Natural killer cell (primary cell): ENCODE measurements around the gene NPNT. TPM values are rescaled to one million over a fixed set of nuclear protein-coding genes. Genes with fewer than 3 reads are reported as not detected.

Experiments used
- ATAC-seq, 3 donors: fragments of 150-1000 bp in 2 of 3; fragments of 200-7000 bp in 1 of 3; cut with Tn5 transposase; 1 replicate in 1 of 3; 2 replicates in 2 of 3; pipeline ENCODE4 v1.10.0; 2021; ENCODE audit warnings: mild to moderate bottlenecking in 2 of 3, moderate library complexity in 2 of 3
- DNase-seq, 2 donors: peaks; one replicate each; pipeline versions ENCODE4 v3.0.0 to v3.0.0-alpha.2; 2013 to 2021; ENCODE audit warnings: mixed read lengths in 1 of 2
- H3K27ac ChIP-seq: one replicate; pipeline ENCODE4 v1.5.1; 2013; ENCODE audit warnings: mild to moderate bottlenecking, low read length
- H3K27me3 ChIP-seq: one replicate; pipeline ENCODE4 v1.6.1; 2013; ENCODE audit warnings: low read length; ENCODE audit not compliant: control insufficient read depth, insufficient read depth
- H3K36me3 ChIP-seq: one replicate; pipeline ENCODE4 v1.6.1; 2013; ENCODE audit warnings: low read length; ENCODE audit not compliant: control insufficient read depth, insufficient read depth
- H3K4me1 ChIP-seq: one replicate; pipeline ENCODE4 v1.6.1; 2013; ENCODE audit warnings: low read length; ENCODE audit not compliant: control insufficient read depth, insufficient read depth
- H3K4me3 ChIP-seq: one replicate; pipeline ENCODE4 v1.5.1; 2013; ENCODE audit warnings: low read length
- H3K9me3 ChIP-seq: one replicate; pipeline ENCODE4 v1.6.1; 2013; ENCODE audit warnings: low read length; ENCODE audit not compliant: control insufficient read depth, insufficient read depth
- H3K27ac Mint-ChIP-seq, 2 donors: one replicate each; pipeline ENCODE4 v1.8.0; 2022; ENCODE audit warnings: mild to moderate bottlenecking in 2 of 2, mixed read lengths in 2 of 2, moderate library complexity in 1 of 2
- H3K27me3 Mint-ChIP-seq, 2 donors: one replicate each; pipeline ENCODE4 v1.8.0; 2022; ENCODE audit warnings: low read depth in 2 of 2, mixed read lengths in 2 of 2
- H3K36me3 Mint-ChIP-seq: one replicate; pipeline ENCODE4 v1.8.0; 2022; ENCODE audit warnings: mixed read lengths
- H3K4me1 Mint-ChIP-seq, 2 donors: one replicate each; pipeline ENCODE4 v1.8.0; 2022; ENCODE audit warnings: mixed read lengths in 2 of 2
- H3K4me3 Mint-ChIP-seq: one replicate; pipeline ENCODE4 v1.8.0; 2022; ENCODE audit warnings: mild to moderate bottlenecking, moderate library complexity, mixed read lengths
- H3K9me3 Mint-ChIP-seq, 2 donors: one replicate each; pipeline ENCODE4 v1.8.0; 2022; ENCODE audit warnings: mixed read lengths in 2 of 2
- CTCF ChIP-seq: fragments of 200-600 bp; IDR thresholded peaks from one replicate; pipeline ENCODE4 v1.8.0; 2022; ENCODE audit warnings: antibody characterized with exemption
- WGBS: methylation state at CpG from one replicate; pipeline ENCODE4 v1.1.7; 2013; ENCODE audit warnings: missing lambda C conversion rate; ENCODE audit not compliant: insufficient coverage; 5-methylcytosine and 5-hydroxymethylcytosine counted together
- intact Hi-C: fragments of 100-400 bp; cut with micrococcal nuclease; formaldehyde crosslinking; loops from one replicate; pipeline ENCODE4 v1.14.2; 2022
- total RNA-seq, 4 donors: library from RNA; stranded (reverse); fragments of 120-200 nt in 1 of 4; gene quantifications; one replicate each; pipeline versions ENCODE4 v1.2.3 to v1.2.4, GENCODE V29; 2013 to 2022

NPNT gene
- total RNA-seq, 3 donors from 2014 or later (not counting 1 experiment from before 2014, with no cell fraction given): not detected

GRCh38 chr4:105944540-105944939 is 49.3 kb downstream of the NPNT start:
- peaks cover 7 to 9% of the 10 kb centered on the region in 2 donors for H3K9me3 Mint-ChIP-seq
- DNase-seq: no peak
- H3K27ac Mint-ChIP-seq: no peak overlapping the region
- Histone ChIP-seq H3K9me3 (no peaks in the 10 kb centered on the region), H3K4me3 (no peak overlapping the region), H3K4me1 (no peaks in the 10 kb centered on the region), H3K27ac (no peak overlapping the region), H3K36me3 (no peaks in the 10 kb centered on the region), H3K27me3 (no peaks in the 10 kb centered on the region)
- no peak for TF ChIP-seq CTCF
- no peaks in the 10 kb centered on the region for H3K36me3 Mint-ChIP-seq
- H3K4me1 Mint-ChIP-seq: no peaks in the 10 kb centered on the region
- no peak overlapping the region for H3K4me3 Mint-ChIP-seq
- no peak for ATAC-seq
- H3K27me3 Mint-ChIP-seq: no peaks in the 10 kb centered on the region
- intact Hi-C loops: no loop called here
- no CpG with 5 or more reads among the region's 1 CpG for WGBS

DNA sequence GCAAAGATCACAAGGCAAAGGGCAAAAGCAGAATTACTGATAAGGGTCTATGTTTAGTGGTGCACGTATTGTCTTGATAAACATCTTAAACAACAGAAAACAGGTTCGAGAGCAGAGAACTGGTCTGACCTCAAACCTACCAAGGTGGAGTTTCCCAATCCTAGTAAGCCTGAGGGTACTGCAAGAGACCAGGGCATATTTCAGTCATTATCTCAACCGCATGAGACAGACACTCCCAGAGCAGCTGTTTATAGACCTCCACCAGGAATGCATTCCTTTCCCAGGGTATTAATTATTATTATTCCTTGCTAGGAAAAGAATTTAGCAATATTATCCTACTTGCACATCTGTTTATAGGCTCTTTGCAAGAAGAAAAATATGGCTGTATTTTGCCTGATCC is 51.5 kb downstream of the NPNT start:
- H3K27ac Mint-ChIP-seq: no peak overlapping the region
- no peak overlapping the region for H3K4me3 Mint-ChIP-seq
- intact Hi-C loops: no loop called here
- WGBS: 74% methylated on average over 2 of the region's 3 CpGs
- H3K4me1 Mint-ChIP-seq: no peaks in the 10 kb centered on the region
- TF ChIP-seq CTCF: no peak
- Histone ChIP-seq H3K27ac (no peak overlapping the region), H3K9me3 (no peaks in the 10 kb centered on the region), H3K36me3 (no peaks in the 10 kb centered on the region), H3K27me3 (no peaks in the 10 kb centered on the region), H3K4me3 (no peak overlapping the region), H3K4me1 (no peaks in the 10 kb centered on the region)
- no peak for DNase-seq
- H3K9me3 Mint-ChIP-seq: peaks cover 7 to 9% of the 10 kb centered on the region in 2 donors
- H3K36me3 Mint-ChIP-seq: no peaks in the 10 kb centered on the region
- H3K27me3 Mint-ChIP-seq: no peaks in the 10 kb centered on the region
- no peak for ATAC-seq

GRCh38 chr4:105950701-105951100 is 55.4 kb downstream of the NPNT start:
- Mint-ChIP-seq H3K4me3 (no peak overlapping the region), H3K36me3 (no peaks in the 10 kb centered on the region), H3K27me3 (no peaks in the 10 kb centered on the region), H3K27ac (no peak overlapping the region), H3K9me3 (peaks cover 6 to 7% of the 10 kb centered on the region in 2 donors), H3K4me1 (no peaks in the 10 kb centered on the region)
- H3K4me3 ChIP-seq: no peak overlapping the region
- no peaks in the 10 kb centered on the region for H3K9me3 ChIP-seq
- ATAC-seq (no peak), DNase-seq (no peak)
- no peak overlapping the region for H3K27ac ChIP-seq
- TF ChIP-seq CTCF: no peak
- no peaks in the 10 kb centered on the region for H3K4me1 ChIP-seq
- no peaks in the 10 kb centered on the region for H3K27me3 ChIP-seq
- H3K36me3 ChIP-seq: no peaks in the 10 kb centered on the region
- intact Hi-C loops: no loop called here
- 94% methylated on average over 5 of the region's 5 CpGs for WGBS

- no peak overlapping the region for H3K4me3 Mint-ChIP-seq
- H3K27ac Mint-ChIP-seq: no peak overlapping the region
- no peaks in the 10 kb centered on the region for H3K36me3 ChIP-seq
- no peak overlapping the region for H3K27ac ChIP-seq
- no peaks in the 10 kb centered on the region for H3K27me3 Mint-ChIP-seq
- H3K9me3 Mint-ChIP-seq: peaks cover 6 to 9% of the 10 kb centered on the region in 2 donors
- no peak for ATAC-seq
- no peaks in the 10 kb centered on the region for H3K9me3 ChIP-seq
- intact Hi-C loops: no loop called here
- TF ChIP-seq CTCF: no peak
- no peaks in the 10 kb centered on the region for H3K36me3 Mint-ChIP-seq
- 40% methylated on average over 3 of the region's 3 CpGs for WGBS
- H3K27me3 ChIP-seq: no peaks in the 10 kb centered on the region
- no peak for DNase-seq
- no peaks in the 10 kb centered on the region for H3K4me1 Mint-ChIP-seq
- H3K4me1 ChIP-seq: no peaks in the 10 kb centered on the region
- no peak overlapping the region for H3K4me3 ChIP-seq
These were observed 55.9 kb downstream of the NPNT start for GRCh38 chr4:105951198-105951597.
